Activated naive CD4-positive, alpha-beta T cell treated with anti-CD3 and anti-CD28 coated beads, Interleukin-2, amount 50 U/mL, for 72 hours (primary cell): Measurements from ENCODE around the gene BPIFA1. TPM values are rescaled to one million over a fixed set of nuclear protein-coding genes. Genes with fewer than 3 reads are reported as not detected.

Experiments used
- ATAC-seq, 2 donors: fragments of 150-1000 bp; cut with Tn5 transposase; 2 replicates each; pipeline ENCODE4 v1.10.0; 2021; ENCODE audit warnings: mild to moderate bottlenecking in 2 of 2, moderate library complexity in 2 of 2
- DNase-seq, 2 donors: peaks; one replicate each; pipeline ENCODE4 v3.0.0; 2021 to 2022; ENCODE audit warnings: low spot score in 2 of 2
- H3K27ac Mint-ChIP-seq, 2 donors: one replicate each; pipeline ENCODE4 v1.8.0; 2022; ENCODE audit warnings: mild to moderate bottlenecking in 2 of 2, mixed read lengths in 2 of 2
- H3K36me3 Mint-ChIP-seq, 2 donors: one replicate each; pipeline ENCODE4 v1.8.0; 2022; ENCODE audit warnings: mixed read lengths in 2 of 2
- H3K9me3 Mint-ChIP-seq, 2 donors: one replicate each; pipeline ENCODE4 v1.8.0; 2022; ENCODE audit warnings: mixed read lengths in 2 of 2
- total RNA-seq, 2 donors: library from RNA; stranded (reverse); gene quantifications; one replicate each; pipeline ENCODE4 v1.2.3, GENCODE V29; 2022

Gene BPIFA1
- total RNA-seq, 2 donors from 2014 or later = not detected

DNA sequence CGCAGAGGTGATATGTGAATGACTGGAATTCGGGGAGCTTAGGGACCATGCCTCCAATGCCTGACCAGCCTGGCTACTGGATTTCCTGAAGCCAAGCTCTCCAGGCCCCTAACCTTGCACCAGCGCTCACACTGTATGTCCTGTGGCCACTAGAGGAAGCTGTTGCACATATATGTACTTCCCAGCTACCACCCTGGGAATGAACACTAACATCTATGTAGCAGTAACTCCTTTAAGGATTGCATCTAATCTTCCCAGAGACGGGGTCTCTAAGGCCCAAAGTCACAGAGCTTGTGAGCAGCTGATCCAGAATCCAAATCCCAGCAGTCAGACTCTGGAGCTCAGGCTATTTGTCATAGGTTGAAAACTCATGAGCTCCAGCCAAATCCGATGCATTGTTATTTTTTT lies 26.9 kb downstream of the BPIFA1 start:
- Mint-ChIP-seq H3K27ac (no peak overlapping the region), H3K9me3 (no peaks in the 10 kb centered on the region), H3K36me3 (peaks cover 4 to 6% of the 10 kb centered on the region in 2 donors)
- DNase-seq (no peak), ATAC-seq (peak in 1 of 2 donors; percentile 36)

DNA sequence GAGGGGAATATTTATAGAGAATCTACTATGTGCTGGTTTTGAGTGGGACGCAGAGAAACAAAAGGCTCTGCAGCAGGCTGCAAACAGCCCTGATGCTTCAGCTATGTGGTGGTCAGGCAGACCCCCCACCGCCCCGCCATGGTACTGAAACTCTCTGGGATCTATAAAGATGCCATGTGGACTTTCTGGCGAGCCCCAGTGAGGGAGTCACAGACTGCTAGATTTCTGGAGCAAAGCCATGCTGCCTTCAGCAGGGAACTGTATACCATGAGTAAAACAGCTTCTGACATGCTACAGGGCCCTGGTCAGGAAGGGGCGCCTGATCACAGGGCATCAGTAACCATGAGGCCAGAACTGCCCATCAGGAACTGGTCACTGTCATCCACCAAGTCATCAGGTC lies 28.0 kb downstream of the BPIFA1 start:
- ATAC-seq (no peak), DNase-seq (no peak)
- Mint-ChIP-seq H3K36me3 (peaks cover 4 to 6% of the 10 kb centered on the region in 2 donors), H3K9me3 (no peaks in the 10 kb centered on the region), H3K27ac (no peak overlapping the region)

GRCh38 chr20:33267701-33268100 lies 31.9 kb downstream of the BPIFA1 start:
- peaks cover 0 to 4% of the 10 kb centered on the region in 2 donors for H3K36me3 Mint-ChIP-seq
- ATAC-seq = no peak
- no peaks in the 10 kb centered on the region for H3K9me3 Mint-ChIP-seq
- no peak for DNase-seq
- no peak overlapping the region for H3K27ac Mint-ChIP-seq

- ATAC-seq = no peak
- no peaks in the 10 kb centered on the region for H3K9me3 Mint-ChIP-seq
Measured at GRCh38 chr20:33272155-33272873, 36.5 kb downstream of the BPIFA1 start.

DNA sequence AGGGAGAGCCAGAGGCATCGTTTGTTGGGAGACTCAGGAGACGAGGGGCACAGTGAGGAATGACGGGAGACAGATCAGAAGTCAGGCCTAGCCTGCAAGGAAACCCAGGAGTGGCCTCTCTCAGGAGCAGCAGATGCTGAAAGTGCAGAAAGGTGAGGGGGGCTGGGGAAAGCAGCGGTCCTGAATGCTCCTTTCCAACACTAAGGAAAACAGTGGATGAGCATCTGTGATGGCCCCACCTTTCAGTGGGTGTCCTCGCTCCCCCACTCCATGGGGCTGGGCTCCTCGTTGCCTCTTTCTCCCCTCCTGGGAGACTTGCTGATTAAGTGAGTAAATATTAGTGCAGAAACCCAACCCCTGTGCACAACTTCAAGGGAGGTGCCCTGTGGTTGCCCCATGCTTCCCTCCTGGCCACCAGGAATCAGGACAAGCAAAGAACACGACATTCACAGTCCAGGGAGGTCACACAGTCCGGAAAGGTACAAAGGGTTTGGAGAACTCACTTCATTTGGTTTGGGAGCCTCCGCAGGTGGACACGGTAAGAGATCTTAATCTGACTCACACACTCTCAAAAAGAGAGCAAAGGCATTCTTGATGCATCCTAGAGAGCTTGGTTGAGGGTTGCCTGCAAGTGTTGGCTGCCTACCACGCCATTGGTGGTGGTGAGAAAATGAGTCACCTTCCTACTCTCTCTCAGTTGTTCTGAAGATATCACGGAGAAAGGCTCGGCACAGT lies 37.5 kb downstream of the BPIFA1 start:
- no peaks in the 10 kb centered on the region for H3K36me3 Mint-ChIP-seq
- peak; percentile 63 to 92 for ATAC-seq
- DNase-seq = no peak
- H3K27ac Mint-ChIP-seq = no peak overlapping the region
- H3K9me3 Mint-ChIP-seq = no peaks in the 10 kb centered on the region

More at GRCh38 chr20:33272155-33272873, 36.5 kb downstream of the BPIFA1 start:
- Mint-ChIP-seq H3K27ac (peak overlapping the region in 1 of 2 donors; percentile 10), H3K36me3 (no peaks in the 10 kb centered on the region)
- peak in 1 of 2 donors; percentile 9 for DNase-seq

- no peak for DNase-seq
- Mint-ChIP-seq H3K27ac (no peak overlapping the region), H3K9me3 (no peaks in the 10 kb centered on the region), H3K36me3 (no peaks in the 10 kb centered on the region)
- ATAC-seq = no peak
Measured at GRCh38 chr20:33275215-33275614, 39.4 kb downstream of the BPIFA1 start.

DNA sequence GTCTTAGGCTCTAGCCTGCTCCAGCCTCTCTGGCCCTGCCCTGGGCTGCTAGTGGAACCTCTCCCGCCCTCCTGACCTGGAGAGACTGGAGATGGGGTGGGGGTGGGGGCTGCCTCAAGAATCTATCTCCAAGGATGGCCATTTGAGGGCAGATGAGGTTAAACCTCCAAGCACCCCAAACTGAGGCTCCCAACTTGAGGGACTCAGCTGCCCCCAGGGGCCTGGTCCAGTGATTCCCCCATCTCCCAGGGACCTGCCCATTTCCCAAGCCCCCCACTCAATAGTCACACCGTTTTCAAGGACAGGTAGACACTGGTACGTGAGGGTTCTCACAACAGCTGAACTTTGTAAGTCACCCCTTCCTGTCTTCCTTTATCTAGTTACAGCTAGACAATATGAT lies 40.1 kb downstream of the BPIFA1 start:
- DNase-seq (no peak), ATAC-seq (no peak)
- Mint-ChIP-seq H3K27ac (no peak overlapping the region), H3K36me3 (no peaks in the 10 kb centered on the region), H3K9me3 (no peaks in the 10 kb centered on the region)

DNA sequence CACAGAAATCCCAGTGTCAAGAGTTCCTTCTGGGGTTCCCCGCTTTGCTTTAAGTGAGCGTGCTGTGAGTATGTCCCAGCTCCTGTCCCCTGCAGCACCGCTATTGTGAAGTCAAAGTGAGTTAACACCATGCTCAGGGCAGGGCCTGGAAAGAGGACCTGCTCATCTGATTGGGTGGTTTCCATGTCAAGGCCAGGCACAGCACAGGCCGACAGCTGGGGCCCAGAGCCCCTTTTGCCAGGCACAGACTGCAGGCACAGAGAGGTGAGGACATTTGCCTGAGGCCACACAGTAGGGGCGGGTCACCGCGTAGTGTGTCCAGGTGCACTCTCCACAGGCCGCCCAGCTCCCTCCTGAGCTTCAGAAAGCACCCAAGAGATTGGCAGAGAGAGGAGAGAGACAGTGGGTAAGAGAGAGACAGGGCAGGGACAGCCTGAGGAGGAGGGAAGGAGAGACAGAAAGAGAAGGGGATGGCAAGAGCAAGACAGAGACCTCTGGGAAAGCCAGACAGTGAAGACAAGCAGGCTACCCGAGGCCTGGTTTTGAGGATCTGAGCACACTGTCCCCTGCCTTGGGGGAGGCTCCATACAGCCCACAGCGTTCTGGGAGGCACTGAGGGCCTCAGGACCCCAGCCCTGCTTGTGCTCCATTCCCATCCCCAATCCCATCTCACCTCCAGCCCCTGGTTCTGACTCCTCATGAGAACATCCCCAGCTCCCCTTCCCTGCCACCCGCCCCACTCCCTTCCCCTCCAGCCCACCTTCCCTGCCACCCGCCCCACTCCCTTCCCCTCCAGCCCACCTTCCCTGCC lies 40.7 kb downstream of the BPIFA1 start:
- ATAC-seq = no peak
- peak overlapping the region; percentile 19 to 53 for H3K27ac Mint-ChIP-seq

DNA sequence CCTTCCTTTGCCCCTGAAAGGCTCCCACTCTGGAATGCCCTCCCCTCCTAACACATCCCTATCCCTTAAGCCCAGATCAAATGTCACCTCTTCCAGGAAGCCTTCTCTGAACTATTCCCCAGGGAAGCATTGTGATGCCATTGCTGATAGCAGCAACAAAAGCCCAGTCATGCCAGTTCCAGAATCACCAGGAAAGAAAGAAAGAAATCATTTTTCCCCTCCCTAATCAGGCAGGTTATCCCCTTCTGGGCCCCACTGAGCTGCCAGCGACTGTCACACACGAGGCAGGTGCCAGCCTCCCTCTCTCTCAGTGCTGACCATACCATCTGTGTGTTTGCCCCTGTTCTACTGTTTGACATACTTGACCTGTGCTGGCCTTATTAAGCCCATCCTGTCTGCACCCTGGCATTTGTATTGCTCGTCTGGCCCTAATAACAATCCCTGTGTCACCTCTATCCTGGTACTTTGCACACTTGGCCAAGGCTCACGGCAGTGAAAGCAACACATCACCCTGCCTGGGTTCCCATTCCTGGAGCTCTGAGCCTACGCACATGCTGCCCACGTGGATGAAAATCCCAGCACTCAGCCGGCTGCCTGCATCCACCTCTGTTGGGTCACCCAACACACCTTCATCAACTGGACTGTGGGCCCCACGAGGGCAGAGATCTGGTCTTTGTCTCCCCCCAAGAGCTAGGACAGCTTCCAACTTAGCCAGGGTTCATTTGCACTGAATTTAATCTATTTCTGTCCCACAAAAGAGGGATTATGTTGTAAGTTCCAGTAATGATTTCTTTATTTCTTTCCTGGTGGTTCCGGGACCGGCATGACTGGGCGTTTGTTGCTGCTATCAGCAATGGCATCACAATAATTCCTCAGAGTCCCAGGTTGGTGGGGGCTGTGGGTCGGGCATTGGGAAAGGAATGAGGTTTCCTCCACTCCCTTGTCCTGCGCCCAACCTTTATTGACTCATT lies 42.0 kb downstream of the BPIFA1 start:
- ATAC-seq (no peak), DNase-seq (no peak)
- Mint-ChIP-seq H3K27ac (peak overlapping the region in 1 of 2 donors; percentile 22), H3K36me3 (no peaks in the 10 kb centered on the region), H3K9me3 (no peaks in the 10 kb centered on the region)

More for the DNA sequence above, 40.7 kb downstream of the BPIFA1 start:
- DNase-seq = no peak
- Mint-ChIP-seq H3K36me3 (no peaks in the 10 kb centered on the region), H3K9me3 (no peaks in the 10 kb centered on the region)

- Mint-ChIP-seq H3K36me3 (no peaks in the 10 kb centered on the region), H3K9me3 (no peaks in the 10 kb centered on the region), H3K27ac (no peak overlapping the region)
- DNase-seq = no peak
- ATAC-seq = no peak
Measured at GRCh38 chr20:33278700-33279099, 42.9 kb downstream of the BPIFA1 start.

- ATAC-seq (no peak), DNase-seq (no peak)
- Mint-ChIP-seq H3K9me3 (no peaks in the 10 kb centered on the region), H3K36me3 (no peaks in the 10 kb centered on the region), H3K27ac (no peak overlapping the region)
Measured at GRCh38 chr20:33279261-33279910, 43.6 kb downstream of the BPIFA1 start.

GRCh38 chr20:33280000-33280680 lies 44.3 kb downstream of the BPIFA1 start:
- H3K36me3 Mint-ChIP-seq = no peaks in the 10 kb centered on the region
- DNase-seq (peak in 1 of 2 donors; percentile 20), ATAC-seq (no peak)
- H3K9me3 Mint-ChIP-seq = no peaks in the 10 kb centered on the region
- H3K27ac Mint-ChIP-seq = no peak overlapping the region

DNA sequence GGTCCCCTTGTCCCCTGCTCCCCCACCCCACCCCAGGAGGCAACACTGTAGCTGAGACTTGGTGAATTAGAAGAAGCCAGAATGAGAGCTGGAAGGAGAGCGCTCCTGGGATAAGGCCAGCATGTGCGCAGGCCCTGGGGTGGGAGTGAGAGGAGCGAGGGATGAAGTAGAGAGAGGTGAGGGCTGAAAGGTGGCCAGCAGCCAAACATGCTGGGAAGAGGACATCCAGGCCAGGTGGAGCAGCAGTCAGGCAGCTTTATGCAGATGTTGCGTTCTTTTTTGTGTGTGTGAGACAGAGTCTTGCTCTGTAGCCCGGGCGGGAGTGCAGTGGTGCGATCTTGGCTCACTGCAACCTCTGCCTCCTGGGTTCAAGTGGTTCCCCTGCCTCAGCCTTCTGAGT lies 45.0 kb downstream of the BPIFA1 start:
- H3K27ac Mint-ChIP-seq = no peak overlapping the region
- H3K9me3 Mint-ChIP-seq = no peaks in the 10 kb centered on the region
- ATAC-seq = no peak
- H3K36me3 Mint-ChIP-seq = no peaks in the 10 kb centered on the region
- DNase-seq = no peak

GRCh38 chr20:33281550-33282146 lies 45.9 kb downstream of the BPIFA1 start:
- ATAC-seq (no peak), DNase-seq (no peak)
- Mint-ChIP-seq H3K27ac (no peak overlapping the region), H3K36me3 (no peaks in the 10 kb centered on the region), H3K9me3 (no peaks in the 10 kb centered on the region)
